PC-3 (cell line): ENCODE results near the gene DHX29. TPM values are rescaled to one million over a fixed set of nuclear protein-coding genes. Genes with fewer than 3 reads are reported as not detected.

Source experiments
- ATAC-seq: fragments of 200-7000 bp; cut with Tn5 transposase; 2 replicates; pipeline ENCODE4 v1.9.1; 2020; ENCODE audit warnings: mild to moderate bottlenecking, moderate library complexity
- BruUV-seq: library from RNA; stranded (reverse); fragments of 400-500 nt; replicated peaks from 2 replicates; lab custom pipeline; 2021; lab: Mats Ljungman, UMichigan
- CTCF ChIA-PET: fragments of 300-600 bp; sonication (Branson Sonifier 250); formaldehyde crosslinking; loops from one replicate; lab custom pipeline; 2022; ENCODE audit warnings: antibody characterized with exemption; lab: Charles Lee
- POLR2A ChIA-PET: fragments of 300-600 bp; sonication (Branson Sonifier 250); formaldehyde crosslinking; loops from one replicate; lab custom pipeline; 2022; ENCODE audit warnings: antibody characterized with exemption; ENCODE audit not compliant: unreplicated experiment; lab: Charles Lee
- DNase-seq: peaks from one replicate; pipeline ENCODE4 v3.0.0-alpha.2; 2015
- H2AFZ ChIP-seq: fragments of 300-600 bp; sonication (generic); 2 replicates; pipeline ENCODE4 v1.6.0; 2016; ENCODE audit warnings: antibody characterized with exemption, low read length
- H3F3A ChIP-seq: fragments of 300-600 bp; sonication (generic); one replicate; pipeline ENCODE4 v1.6.0; 2017; ENCODE audit warnings: antibody characterized with exemption, low read length, control low read depth, mild to moderate bottlenecking; ENCODE audit not compliant: unreplicated experiment
- H3K27ac ChIP-seq: fragments of 300-600 bp; sonication (generic); 2 replicates; pipeline ENCODE4 v1.5.1; 2016; ENCODE audit warnings: mild to moderate bottlenecking, low read length
- H3K27me3 ChIP-seq: fragments of 300-600 bp; sonication (generic); 2 replicates; pipeline ENCODE4 v1.6.1; 2016; ENCODE audit warnings: low read length, mixed read lengths
- H3K36me3 ChIP-seq: fragments of 300-600 bp; sonication (generic); 2 replicates; pipeline ENCODE4 v1.6.1; 2016; ENCODE audit warnings: low read depth, mixed run types, low read length, mixed read lengths
- H3K4me1 ChIP-seq: fragments of 300-600 bp; sonication (generic); 2 replicates; pipeline ENCODE4 v1.5.1; 2016; ENCODE audit warnings: low read length; ENCODE audit not compliant: insufficient read depth
- H3K4me2 ChIP-seq: fragments of 300-600 bp; sonication (generic); 2 replicates; pipeline ENCODE4 v1.6.0; 2016; ENCODE audit warnings: low read length
- H3K4me3 ChIP-seq: fragments of 300-600 bp; sonication (generic); 2 replicates; pipeline ENCODE4 v1.5.1; 2016; ENCODE audit warnings: mild to moderate bottlenecking, low read length, mixed read lengths
- H3K79me2 ChIP-seq: fragments of 300-600 bp; sonication (generic); 2 replicates; pipeline ENCODE4 v1.6.1; 2017; ENCODE audit warnings: low read length, mixed read lengths
- H3K9ac ChIP-seq: fragments of 300-600 bp; sonication (generic); 2 replicates; pipeline ENCODE4 v1.6.0; 2016; ENCODE audit warnings: mild to moderate bottlenecking, low read length
- H3K9me2 ChIP-seq: fragments of 300-600 bp; sonication (generic); replicated peaks from 2 replicates; pipeline ENCODE4 v1.6.1; 2016; ENCODE audit warnings: mixed run types, low read length, mixed read lengths
- H3K9me3 ChIP-seq: fragments of 300-600 bp; sonication (generic); 2 replicates; pipeline ENCODE4 v1.6.1; 2016; ENCODE audit warnings: low read length, mixed read lengths
- H4K20me1 ChIP-seq: fragments of 300-600 bp; sonication (generic); 2 replicates; pipeline ENCODE4 v1.6.1; 2016; ENCODE audit warnings: low read length, mixed read lengths
- EZH2 ChIP-seq: fragments of 300-600 bp; sonication (generic); IDR thresholded peaks from one replicate; pipeline ENCODE4 v1.6.1; 2017; ENCODE audit warnings: antibody characterized with exemption, mild to moderate bottlenecking, low read length; ENCODE audit not compliant: unreplicated experiment
- EZH2phosphoT487 ChIP-seq: fragments of 300-600 bp; sonication (generic); IDR thresholded peaks from 2 replicates; pipeline ENCODE4 v1.6.1; 2018; ENCODE audit warnings: mild to moderate bottlenecking, antibody characterized with exemption, low read length, borderline replicate concordance
- intact Hi-C: fragments of 100-400 bp; cut with micrococcal nuclease; formaldehyde crosslinking; loops from 2 replicates; pipeline ENCODE4 v1.9.0; 2023
- total RNA-seq: library from RNA; depleted of rRNA; stranded (reverse); fragments of >200 nt; gene quantifications from 2 replicates; pipeline ENCODE4 v1.2.3, GENCODE V29; 2014; rRNA removed
- TF ChIP-seq, protein P1 (sequence below): fragments of 300-600 bp; sonication (generic); conservative IDR thresholded peaks from 2 replicates; pipeline ENCODE4 v1.5.1; 2017; ENCODE audit warnings: antibody characterized with exemption, low read depth, mild to moderate bottlenecking, low read length

DHX29 gene
- total RNA-seq, 1 experiment from 2014 or later, result 13.4 TPM

DNA sequence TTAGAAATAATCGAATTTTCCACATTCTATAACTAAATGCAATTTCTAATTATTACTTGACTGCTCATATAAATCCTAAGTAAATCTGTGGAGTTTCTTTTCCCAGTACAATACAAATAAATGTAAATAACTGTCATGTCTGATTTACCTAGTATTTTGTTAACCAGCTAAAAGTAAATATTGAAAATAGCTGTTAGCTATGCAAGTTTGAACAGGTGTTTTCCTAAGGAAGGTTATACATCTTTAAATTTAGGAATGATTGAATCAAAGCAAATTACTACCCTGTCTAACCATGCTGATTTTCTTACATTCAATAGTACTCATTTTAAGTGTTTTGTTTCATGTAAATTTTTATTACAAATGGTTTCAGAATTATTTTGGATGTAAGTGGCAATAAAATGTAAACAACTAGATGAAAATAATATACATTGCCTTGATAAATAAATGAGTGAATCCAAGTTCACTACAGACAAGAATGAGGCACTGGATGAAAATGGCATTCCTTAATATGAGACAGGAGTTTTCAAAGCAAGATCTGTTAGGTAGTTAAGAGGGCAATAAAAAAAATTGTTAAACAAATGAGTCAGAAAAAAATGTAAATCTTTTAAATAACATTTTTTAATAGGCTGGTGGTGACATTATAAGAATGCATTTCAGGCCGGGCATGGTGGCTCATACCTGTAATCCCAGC, 96.2 kb downstream of the DHX29 start:
- Histone ChIP-seq H3K4me3 (no peak overlapping the region), H3K4me1 (peaks cover 5% of the 10 kb centered on the region; the same call in 1 of the 2 replicates), H3K9me2 (no peaks in the 10 kb centered on the region), H3K27ac (no peak overlapping the region), H3K9ac (no peak overlapping the region), H3K36me3 (no peaks in the 10 kb centered on the region), H3F3A (no peaks in the 10 kb centered on the region), H3K27me3 (no peaks in the 10 kb centered on the region), H3K79me2 (no peaks in the 10 kb centered on the region), H4K20me1 (no peaks in the 10 kb centered on the region), H3K4me2 (no peak overlapping the region), H3K9me3 (no peaks in the 10 kb centered on the region), H2AFZ (no peak overlapping the region)
- ChIA-PET CTCF (interaction anchor here (0.6 to 0.8 kb wide), 3 partner anchors 22 to 969 kb away, joined by 4 to 6 read pairs (median 5); no protein-coding TSS in a partner anchor), POLR2A (no interaction called here)
- ATAC-seq (peak; percentile 73), DNase-seq (peak; percentile 44)
- TF ChIP-seq EZH2phosphoT487 (no peak), EZH2 (no peak)
- TF ChIP-seq, protein P1, sequence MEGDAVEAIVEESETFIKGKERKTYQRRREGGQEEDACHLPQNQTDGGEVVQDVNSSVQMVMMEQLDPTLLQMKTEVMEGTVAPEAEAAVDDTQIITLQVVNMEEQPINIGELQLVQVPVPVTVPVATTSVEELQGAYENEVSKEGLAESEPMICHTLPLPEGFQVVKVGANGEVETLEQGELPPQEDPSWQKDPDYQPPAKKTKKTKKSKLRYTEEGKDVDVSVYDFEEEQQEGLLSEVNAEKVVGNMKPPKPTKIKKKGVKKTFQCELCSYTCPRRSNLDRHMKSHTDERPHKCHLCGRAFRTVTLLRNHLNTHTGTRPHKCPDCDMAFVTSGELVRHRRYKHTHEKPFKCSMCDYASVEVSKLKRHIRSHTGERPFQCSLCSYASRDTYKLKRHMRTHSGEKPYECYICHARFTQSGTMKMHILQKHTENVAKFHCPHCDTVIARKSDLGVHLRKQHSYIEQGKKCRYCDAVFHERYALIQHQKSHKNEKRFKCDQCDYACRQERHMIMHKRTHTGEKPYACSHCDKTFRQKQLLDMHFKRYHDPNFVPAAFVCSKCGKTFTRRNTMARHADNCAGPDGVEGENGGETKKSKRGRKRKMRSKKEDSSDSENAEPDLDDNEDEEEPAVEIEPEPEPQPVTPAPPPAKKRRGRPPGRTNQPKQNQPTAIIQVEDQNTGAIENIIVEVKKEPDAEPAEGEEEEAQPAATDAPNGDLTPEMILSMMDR, result no peak
- BruUV-seq, result no TSS peak
- intact Hi-C loops, result no loop called here

Other genes starting within 250 kb of the DHX29 start
- gene GZMA, start 205.0 kb downstream of the DHX29 start, total RNA-seq, result not detected in 2 replicates
- 13.0 and 18.3 TPM in 2 replicates for gene GPX8, start 147.5 kb downstream of the DHX29 start, total RNA-seq
- not detected in 2 replicates for gene CDC20B, start 134.5 kb downstream of the DHX29 start, total RNA-seq
- gene MCIDAS, start 80.4 kb downstream of the DHX29 start, total RNA-seq, result 1.6 and 3.3 TPM in 2 replicates
- gene CCNO, start 74.1 kb downstream of the DHX29 start, total RNA-seq, result 3.4 and 5.3 TPM in 2 replicates
- gene MTREX, start 295 bp upstream of the DHX29 start, total RNA-seq, result 25.6 and 44.0 TPM in 2 replicates
- gene PLPP1, start 227.3 kb upstream of the DHX29 start, total RNA-seq, result 16.2 and 21.1 TPM in 2 replicates